ENCODE data around the gene GRAMD1B. TPM values are rescaled to one million over a fixed set of nuclear protein-coding genes. Genes with fewer than 3 reads are reported as not detected.

GRAMD1B gene
- total RNA-seq, 1 donor from 2014 or later = 6.0 TPM

GRCh38 chr11:123525097-123525496, 95.0 kb downstream of the GRAMD1B start:
- no peak for TF ChIP-seq CTCF (conservative IDR thresholded peaks at IDR 0.05; ENCODE audit: low read depth, low read length)
- no peak overlapping the region for H3K4me3 ChIP-seq (ENCODE audit: low read depth, low read length)
- no peak for DNase-seq (ENCODE audit: low read depth)

GRCh38 chr11:123525511-123525918, 95.4 kb downstream of the GRAMD1B start:
- peak overlapping the region; percentile 8 for H3K4me3 ChIP-seq (ENCODE audit: low read depth, low read length)
- no peak for DNase-seq (ENCODE audit: low read depth)
- no peak for TF ChIP-seq CTCF (conservative IDR thresholded peaks at IDR 0.05; ENCODE audit: low read depth, low read length)

- DNase-seq (ENCODE audit: low read depth) = no peak
- no peak for TF ChIP-seq CTCF (conservative IDR thresholded peaks at IDR 0.05; ENCODE audit: low read depth, low read length)
- no peak overlapping the region for H3K4me3 ChIP-seq (ENCODE audit: low read depth, low read length)
Observed at GRCh38 chr11:123526027-123526805, 96.1 kb downstream of the GRAMD1B start.

GRCh38 chr11:123526918-123527317, 96.8 kb downstream of the GRAMD1B start:
- no peak for DNase-seq (ENCODE audit: low read depth)
- no peak overlapping the region for H3K4me3 ChIP-seq (ENCODE audit: low read depth, low read length)
- TF ChIP-seq CTCF (conservative IDR thresholded peaks at IDR 0.05; ENCODE audit: low read depth, low read length) = no peak

GRCh38 chr11:123527526-123527925, 97.5 kb downstream of the GRAMD1B start:
- no peak for TF ChIP-seq CTCF (conservative IDR thresholded peaks at IDR 0.05; ENCODE audit: low read depth, low read length)
- H3K4me3 ChIP-seq (ENCODE audit: low read depth, low read length) = no peak overlapping the region
- no peak for DNase-seq (ENCODE audit: low read depth)

- TF ChIP-seq CTCF (conservative IDR thresholded peaks at IDR 0.05; ENCODE audit: low read depth, low read length) = no peak
- no peak overlapping the region for H3K4me3 ChIP-seq (ENCODE audit: low read depth, low read length)
- DNase-seq (ENCODE audit: low read depth) = no peak
Observed at GRCh38 chr11:123527947-123528346, 97.9 kb downstream of the GRAMD1B start.

GRCh38 chr11:123531325-123531724, 101.3 kb downstream of the GRAMD1B start:
- no peak overlapping the region for H3K4me3 ChIP-seq (ENCODE audit: low read depth, low read length)
- no peak for DNase-seq (ENCODE audit: low read depth)
- no peak for TF ChIP-seq CTCF (conservative IDR thresholded peaks at IDR 0.05; ENCODE audit: low read depth, low read length)
